SK-N-SH (cell line): ENCODE results near the gene EXOC3L1. TPM values are rescaled to one million over a fixed set of nuclear protein-coding genes. Genes with fewer than 3 reads are reported as not detected.

Experiments
- CTCF ChIA-PET: fragments of 300-600, 350-600 bp; formaldehyde crosslinking; extraction: SDS; loops from one replicate; lab custom pipeline; 2021; lab: Yijun Ruan, JAX
- POLR2A ChIA-PET: fragments of 350-600 bp; sonication (Branson Sonifier 250); formaldehyde crosslinking; extraction: SDS; loops from one replicate; lab custom pipeline; 2020; ENCODE audit warnings: antibody characterized with exemption, inconsistent platforms; lab: Yijun Ruan, JAX
- DNase-seq: peaks from one replicate; pipeline ENCODE4 v3.0.0; 2012
- H2AFZ ChIP-seq: fragments of 200-600 bp; sonication (generic); 2 replicates; pipeline ENCODE4 v1.8.1; 2016; ENCODE audit warnings: antibody characterized with exemption, mild to moderate bottlenecking, low read depth
- H3F3A ChIP-seq: fragments of 200-600 bp; sonication (generic); replicated peaks from 2 replicates; pipeline ENCODE3; 2016; ENCODE audit warnings: antibody characterized with exemption, mild to moderate bottlenecking; ENCODE audit not compliant: insufficient read depth
- H3K27ac ChIP-seq, 2 experiments: fragments of 200-500 bp in 1 of 2; fragments of 200-600 bp in 1 of 2; sonication (Bioruptor generic) in 1 of 2; sonication (generic), shearing (Covaris generic) in 1 of 2; 2 replicates each; pipeline versions ENCODE4 v1.5.1 to v1.6.1; 2014 to 2016; ENCODE audit warnings: low read depth in 2 of 2, inconsistent platforms in 1 of 2, low read length in 1 of 2, mild to moderate bottlenecking in 1 of 2, mixed read lengths in 1 of 2
- H3K27me3 ChIP-seq: fragments of 200-600 bp; sonication (generic), shearing (Covaris generic); 2 replicates; pipeline ENCODE4 v1.6.1; 2016; ENCODE audit warnings: mixed run types; ENCODE audit not compliant: insufficient read depth
- H3K36me3 ChIP-seq, 2 experiments: fragments of 200-500 bp in 1 of 2; fragments of 200-600 bp in 1 of 2; sonication (Bioruptor generic) in 1 of 2; sonication (generic) in 1 of 2; replicated peaks in 1 of 2; 2 replicates each; pipeline versions ENCODE3 to v1.5.1; 2014 to 2016; ENCODE audit warnings: low read length in 1 of 2, mild to moderate bottlenecking in 1 of 2; ENCODE audit not compliant: insufficient read depth in 2 of 2, control insufficient read depth in 1 of 2
- H3K4me1 ChIP-seq, 2 experiments: fragments of 200-500 bp in 1 of 2; fragments of 200-600 bp in 1 of 2; sonication (Bioruptor generic) in 1 of 2; sonication (generic), shearing (Covaris generic) in 1 of 2; 2 replicates each; pipeline versions ENCODE4 v1.5.1 to v1.6.1; 2014 to 2016; ENCODE audit warnings: low read depth in 1 of 2, low read length in 1 of 2, mixed run types in 1 of 2; ENCODE audit not compliant: insufficient read depth in 2 of 2, control insufficient read depth in 1 of 2
- H3K4me2 ChIP-seq: fragments of 200-600 bp; sonication (generic), shearing (Covaris generic); 2 replicates; pipeline ENCODE4 v1.6.1; 2017; ENCODE audit warnings: mixed run types
- H3K4me3 ChIP-seq, 2 experiments: fragments of 200-500 bp in 1 of 2; fragments of 200-600 bp in 1 of 2; sonication (Bioruptor generic) in 1 of 2; sonication (generic), shearing (Covaris generic) in 1 of 2; 2 replicates each; pipeline versions ENCODE4 v1.5.1 to v1.8.1; 2014 to 2016; ENCODE audit warnings: low read depth in 2 of 2, inconsistent platforms in 1 of 2, low read length in 1 of 2, mild to moderate bottlenecking in 1 of 2, mixed read lengths in 1 of 2, moderate library complexity in 1 of 2
- H3K79me2 ChIP-seq: fragments of 200-600 bp; sonication (generic); 2 replicates; pipeline ENCODE4 v1.8.1; 2017; ENCODE audit warnings: mild to moderate bottlenecking; ENCODE audit not compliant: insufficient read depth
- H3K9ac ChIP-seq: fragments of 200-600 bp; sonication (generic); 2 replicates; pipeline ENCODE4 v1.6.1; 2017; ENCODE audit warnings: mixed run types
- H3K9me2 ChIP-seq: fragments of 200-600 bp; sonication (generic); 2 replicates; pipeline ENCODE4 v1.6.1; 2017; ENCODE audit warnings: mixed run types
- H3K9me3 ChIP-seq: fragments of 200-600 bp; sonication (generic); 2 replicates; pipeline ENCODE4 v1.6.1; 2017; ENCODE audit warnings: mixed run types, mild to moderate bottlenecking, moderate library complexity
- H4K20me1 ChIP-seq: fragments of 200-600 bp; sonication (generic); 2 replicates; pipeline ENCODE4 v1.6.1; 2017; ENCODE audit warnings: mild to moderate bottlenecking, mixed run types; ENCODE audit not compliant: insufficient read depth
- CHD2 ChIP-seq: fragments of 150-350 bp; IDR thresholded peaks from 2 replicates; pipeline ENCODE4 v1.6.1; 2018; ENCODE audit warnings: low read length; ENCODE audit not compliant: partially characterized antibody
- FOXM1 ChIP-seq: IDR thresholded peaks from 2 replicates; pipeline ENCODE4 v1.4.0; 2012; ENCODE audit warnings: low read depth, mild to moderate bottlenecking
- IRF3 ChIP-seq: fragments of 150-350 bp; IDR thresholded peaks from 2 replicates; pipeline ENCODE4 v1.6.1; 2016; ENCODE audit warnings: mild to moderate bottlenecking, low read depth, low read length
- JUND ChIP-seq: IDR thresholded peaks from 2 replicates; pipeline ENCODE4 v1.4.0; 2012
- MAX ChIP-seq: IDR thresholded peaks from 2 replicates; pipeline ENCODE4 v1.4.0; 2012; ENCODE audit warnings: low read depth
- MEF2A ChIP-seq: IDR thresholded peaks from 2 replicates; pipeline ENCODE4 v1.4.0; 2012; ENCODE audit warnings: low read depth, borderline replicate concordance
- NFIC ChIP-seq: IDR thresholded peaks from 2 replicates; pipeline ENCODE4 v1.4.0; 2012; ENCODE audit warnings: borderline replicate concordance
- NRF1 ChIP-seq: IDR thresholded peaks from 2 replicates; pipeline ENCODE4 v1.6.1; 2012; ENCODE audit warnings: low read depth, mild to moderate bottlenecking, low read length
- POLR2AphosphoS5 ChIP-seq: IDR thresholded peaks from 2 replicates; pipeline ENCODE4 v1.6.1; 2012; ENCODE audit warnings: low read depth, low read length
- RAD21 ChIP-seq: IDR thresholded peaks from 2 replicates; pipeline ENCODE4 v1.6.1; 2012; ENCODE audit warnings: mild to moderate bottlenecking, low read length
- RCOR1 ChIP-seq: fragments of 150-350 bp; IDR thresholded peaks from 2 replicates; pipeline ENCODE4 v1.6.1; 2017; ENCODE audit warnings: antibody characterized with exemption, low read length
- SMC3 ChIP-seq: IDR thresholded peaks from 2 replicates; pipeline ENCODE4 v1.6.1; 2012; ENCODE audit warnings: low read depth, low read length, improper control_type of control experiment
- TAF1 ChIP-seq: IDR thresholded peaks from 2 replicates; pipeline ENCODE4 v1.6.1; 2012; ENCODE audit warnings: low read depth, mild to moderate bottlenecking, low read length, moderate library complexity, borderline replicate concordance
- TCF12 ChIP-seq: IDR thresholded peaks from 2 replicates; pipeline ENCODE4 v1.4.0; 2012
- TEAD4 ChIP-seq: IDR thresholded peaks from 2 replicates; pipeline ENCODE4 v1.4.0; 2012; ENCODE audit warnings: mild to moderate bottlenecking, borderline replicate concordance; ENCODE audit not compliant: insufficient read depth
- USF2 ChIP-seq: fragments of 150-350 bp; IDR thresholded peaks from 2 replicates; pipeline ENCODE4 v1.6.1; 2017; ENCODE audit warnings: antibody characterized with exemption, low read length, low read depth, borderline replicate concordance
- YY1 ChIP-seq: IDR thresholded peaks from 2 replicates; pipeline ENCODE4 v1.4.0; 2012; ENCODE audit warnings: low read depth, mild to moderate bottlenecking
- WGBS: methylation state at CpG from one replicate; pipeline ENCODE4 v1.1.6; 2017; ENCODE audit warnings: low lambda C conversion rate; 5-methylcytosine and 5-hydroxymethylcytosine counted together
- polyA plus RNA-seq, 3 experiments: library from polyadenylated mRNA; depleted of rRNA; stranded (reverse); fragments of >200 nt; gene quantifications; 2 replicates each; pipeline ENCODE4 v1.2.3, GENCODE V29; 2012

The EXOC3L1 gene
- polyA plus RNA-seq, 1 of the 3 experiments (the other 2 are of a cell fraction), result 0.46 TPM

GRCh38 chr16:67216612-67217490, 26.9 kb upstream of the EXOC3L1 start:
- TF ChIP-seq CHD2, result no peak
- Histone ChIP-seq H3K9ac (no peak overlapping the region), H3K27me3 (no peaks in the 10 kb centered on the region), H3K4me2 (no peak overlapping the region), H3K79me2 (no peaks in the 10 kb centered on the region), H2AFZ (no peak overlapping the region), H3K4me1 (peaks cover 0 to 10% of the 10 kb centered on the region in 2 experiments; a peak in 1 of 4 replicates), H3K36me3 (peaks cover 0 to 10% of the 10 kb centered on the region in 2 experiments), H3K9me2 (no peaks in the 10 kb centered on the region), H3K9me3 (no peaks in the 10 kb centered on the region), H3K4me3 (no peak overlapping the region), H3K27ac (peak overlapping the region in 1 of 2 experiments; percentile 29; a peak in 2 of 4 replicates), H3F3A (no peaks in the 10 kb centered on the region), H4K20me1 (no peaks in the 10 kb centered on the region)
- ChIA-PET CTCF (interaction anchor here (1.4 to 2.1 kb wide), 2 partner anchors 10 to 19 kb away, joined by 3 to 5 read pairs; partner anchors contain the start of gene TMEM208), POLR2A (interaction anchor here (1.0 to 3.0 kb wide), 3 partner anchors 8 to 46 kb away, joined by 3 to 21 read pairs (median 5); partner anchors contain the start of genes NOL3 and TMEM208)
- DNase-seq, result peak; percentile 56
- 88% methylated on average over 18 of the region's 18 CpGs for WGBS

- no peak for TF ChIP-seq RAD21
- TF ChIP-seq USF2, result no peak
- TF ChIP-seq TAF1, result no peak
- TF ChIP-seq TCF12, result no peak
- TF ChIP-seq JUND, result no peak
- TF ChIP-seq FOXM1, result no peak
- no peak for TF ChIP-seq POLR2AphosphoS5
- TF ChIP-seq SMC3, result no peak
- TF ChIP-seq MEF2A, result no peak
- TF ChIP-seq TEAD4, result no peak
- no peak for TF ChIP-seq RCOR1
- no peak for TF ChIP-seq YY1
- TF ChIP-seq IRF3, result no peak
- no peak for TF ChIP-seq NFIC
- TF ChIP-seq NRF1, result no peak
- TF ChIP-seq MAX, result no peak
- no peak for TF ChIP-seq CHD2
- ChIA-PET CTCF (interaction anchor here (0.7 to 1.6 kb wide), 2 partner anchors 48 to 60 kb away, joined by 3 to 5 read pairs; no protein-coding TSS in a partner anchor), POLR2A (interaction anchor here (0.8 kb wide), 1 partner anchor 22 kb away, joined by 3 read pairs; no protein-coding TSS in a partner anchor)
- Histone ChIP-seq H3K9me2 (no peaks in the 10 kb centered on the region), H3K4me1 (peaks cover 0 to 10% of the 10 kb centered on the region in 2 experiments; a peak in 1 of 4 replicates), H3K27ac (no peak overlapping the region), H3K4me3 (no peak overlapping the region), H2AFZ (no peak overlapping the region), H3K4me2 (no peak overlapping the region), H3F3A (no peaks in the 10 kb centered on the region), H4K20me1 (no peaks in the 10 kb centered on the region), H3K79me2 (no peaks in the 10 kb centered on the region), H3K9ac (no peak overlapping the region), H3K9me3 (no peaks in the 10 kb centered on the region), H3K27me3 (no peaks in the 10 kb centered on the region), H3K36me3 (peaks cover 0 to 5% of the 10 kb centered on the region in 2 experiments)
- no peak for DNase-seq
- WGBS, result 59% methylated on average over 5 of the region's 5 CpGs
Measured at GRCh38 chr16:67215706-67216105, 25.8 kb upstream of the EXOC3L1 start.
